A549 treated with GW870086 at 1 μM for 4 hours (cell line): ENCODE results near the gene HRH4. TPM values are rescaled to one million over a fixed set of nuclear protein-coding genes. Genes with fewer than 3 reads are reported as not detected.

ENCODE experiments used
- total RNA-seq: library from RNA; stranded (reverse); fragments of 200-300 nt; extraction: Qiagen RNA extraction; gene quantifications from 5 replicates; pipeline ENCODE4 v1.2.3, GENCODE V29; 2022; ENCODE audit warnings: low read depth

HRH4 gene
- not detected in 5 replicates for total RNA-seq

GRCh38 chr18:24460388-24460787, at the start of gene HRH4:
Gene HRH4 (plus strand): TSS chr18:24460637. CDS start chr18:24460729, 92 bp downstream.

GRCh38 chr18:24426398-24427294, 33.8 kb upstream of the HRH4 start, which contains the start of gene IMPACT:
Gene IMPACT (plus strand): TSS chr18:24426670. CDS start chr18:24426757, 87 bp downstream.

Other genes with a start within 250 kb of the HRH4 start
- 11.9 to 14.8 TPM (median 13.2 TPM) in 5 replicates for gene OSBPL1A, start 62.8 kb upstream of the HRH4 start, total RNA-seq
- gene IMPACT, start 34.0 kb upstream of the HRH4 start, total RNA-seq: 11.5 to 14.1 TPM (median 13.2 TPM) in 5 replicates